ENCODE data around the gene RPIA.
"Not testable (repeated sequence)": the region's sequence is repeated elsewhere in the genome, so short reads cannot be mapped to it uniquely, and the experiment has no call there.

The RPIA gene

DNA sequence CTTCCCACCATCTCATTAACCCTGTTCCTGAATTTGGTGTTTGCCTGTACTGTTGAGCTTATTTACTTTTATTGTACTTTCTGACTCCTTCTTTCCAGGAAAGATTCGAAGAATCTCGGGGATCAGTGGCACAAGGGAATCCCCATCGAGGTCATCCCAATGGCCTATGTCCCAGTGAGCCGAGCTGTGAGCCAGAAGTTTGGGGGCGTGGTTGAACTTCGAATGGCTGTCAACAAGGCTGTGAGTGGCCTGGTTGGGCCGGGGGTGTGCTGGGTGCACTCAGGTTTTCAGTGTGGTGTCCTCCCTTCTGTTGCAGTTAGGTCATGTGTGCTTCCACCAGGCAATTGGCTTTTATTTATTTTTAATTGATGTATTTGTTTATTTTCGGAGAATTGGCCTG is 45.0 kb downstream of the RPIA start:
- DNase-seq: no peak

DNA sequence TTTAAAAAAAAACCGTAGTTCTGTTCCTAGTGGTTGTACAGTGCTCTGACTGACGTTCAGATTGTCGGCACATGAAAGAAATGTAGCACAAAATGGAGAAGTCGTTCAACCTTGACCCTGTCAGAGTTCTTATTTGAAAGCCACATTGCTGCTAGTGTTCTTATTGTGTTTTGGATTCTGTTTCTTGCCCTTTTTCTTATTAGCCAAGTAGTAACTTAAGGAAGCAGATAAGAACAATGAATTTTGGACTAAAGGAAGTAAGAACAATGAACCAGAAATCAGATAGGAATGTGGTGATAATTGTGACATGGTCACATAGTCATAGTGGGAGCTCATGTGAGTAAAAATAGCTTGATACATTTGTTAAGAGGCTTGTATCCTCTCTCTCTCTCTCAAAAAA is 45.9 kb downstream of the RPIA start:
- no peak for DNase-seq

DNA sequence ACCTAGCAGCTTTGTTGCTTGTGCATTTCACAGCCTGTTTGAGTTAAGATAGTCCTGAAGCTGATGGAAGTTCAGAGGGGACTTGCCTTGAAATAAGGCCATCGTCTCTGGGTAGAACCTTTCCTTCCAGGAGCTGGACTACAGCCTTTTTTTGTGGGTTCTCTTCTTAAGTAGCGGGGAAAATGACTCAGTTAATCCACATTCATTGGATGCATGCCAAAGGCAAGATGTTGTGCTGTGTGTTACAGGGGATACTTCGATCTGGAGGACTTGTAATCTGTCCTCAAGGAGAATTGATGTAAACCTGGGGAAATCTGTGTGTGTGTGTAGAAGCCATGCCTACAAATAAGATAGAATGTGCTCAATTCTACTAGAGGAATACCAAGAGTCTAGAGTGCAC is 46.8 kb downstream of the RPIA start:
- no peak for DNase-seq

DNA sequence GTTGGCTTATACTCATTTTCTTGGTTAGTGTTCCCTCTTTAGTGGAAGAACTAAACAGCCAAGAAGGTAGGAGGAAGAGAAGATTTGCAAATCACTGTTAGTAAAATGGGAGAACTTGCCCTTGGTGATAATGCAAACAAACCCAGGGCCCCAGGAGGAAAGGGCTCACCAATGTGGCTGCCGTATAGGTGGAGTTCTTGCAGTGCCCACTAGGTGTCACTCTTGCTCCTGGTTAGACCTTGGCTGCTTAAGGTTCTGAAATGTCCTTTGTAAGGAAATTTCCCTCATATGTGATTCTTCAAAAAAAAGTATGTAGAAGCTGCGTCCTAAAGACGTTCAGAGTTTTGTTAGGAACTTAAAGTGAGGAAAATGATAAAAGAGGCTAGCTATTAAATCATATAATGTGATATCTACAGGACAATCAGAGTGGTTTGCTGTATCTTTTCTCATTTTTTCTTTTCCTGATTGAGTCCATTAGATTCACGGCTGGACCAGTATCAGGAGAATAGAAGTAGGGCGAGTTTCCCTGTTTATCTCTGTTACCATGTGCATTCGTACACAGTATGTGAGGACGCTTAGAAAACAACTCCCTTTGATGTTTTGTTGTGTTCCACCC is 48.6 kb downstream of the RPIA start:
- peak; percentile 72 for DNase-seq

DNA sequence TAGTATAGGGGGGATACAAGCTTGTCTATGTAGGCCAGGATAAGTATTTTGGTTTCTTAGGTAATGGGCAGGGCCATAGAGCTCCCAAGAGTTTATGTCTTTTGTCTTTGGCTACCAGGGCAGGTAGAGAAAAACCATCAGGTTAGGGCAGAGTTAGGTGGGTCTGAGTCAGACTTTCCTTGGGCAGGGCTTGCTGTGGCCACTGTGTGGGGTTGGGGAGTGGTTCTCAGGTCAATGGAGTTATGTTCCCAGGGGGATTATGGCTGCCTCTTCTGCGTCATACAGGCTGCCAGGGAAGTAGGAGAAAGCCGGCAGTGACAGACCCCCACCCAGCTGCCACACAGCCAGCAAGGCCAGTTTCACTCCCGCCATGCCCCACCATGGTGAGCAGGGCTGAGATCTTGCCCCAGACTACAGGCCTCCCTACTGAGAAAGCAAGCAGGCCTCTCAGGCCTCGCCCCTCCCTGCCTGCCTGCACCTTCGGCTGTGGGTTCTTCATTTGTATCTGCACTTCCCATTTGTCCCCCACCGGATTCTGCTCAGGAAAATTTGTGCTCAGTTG is 55.5 kb downstream of the RPIA start:
- DNase-seq: no peak

DNA sequence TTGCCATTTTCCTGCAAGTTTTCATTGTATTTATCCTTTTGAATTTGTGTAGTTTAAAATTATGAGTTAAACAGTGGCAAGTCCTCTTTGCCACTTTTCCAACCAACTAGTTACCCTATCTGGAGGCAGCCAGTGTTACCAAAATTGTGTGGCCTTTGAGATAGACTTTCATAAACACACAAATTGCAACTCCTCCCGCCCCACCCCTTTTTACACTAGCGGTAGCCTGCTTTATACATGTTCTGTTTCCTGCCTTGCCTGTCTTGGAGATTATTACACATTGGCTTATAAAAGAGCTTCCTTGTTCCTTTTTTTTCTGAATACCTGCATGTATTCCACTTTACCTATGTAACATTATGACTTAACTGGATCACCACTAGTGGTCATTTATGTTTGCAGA is 56.5 kb downstream of the RPIA start:
- no peak for DNase-seq

DNA sequence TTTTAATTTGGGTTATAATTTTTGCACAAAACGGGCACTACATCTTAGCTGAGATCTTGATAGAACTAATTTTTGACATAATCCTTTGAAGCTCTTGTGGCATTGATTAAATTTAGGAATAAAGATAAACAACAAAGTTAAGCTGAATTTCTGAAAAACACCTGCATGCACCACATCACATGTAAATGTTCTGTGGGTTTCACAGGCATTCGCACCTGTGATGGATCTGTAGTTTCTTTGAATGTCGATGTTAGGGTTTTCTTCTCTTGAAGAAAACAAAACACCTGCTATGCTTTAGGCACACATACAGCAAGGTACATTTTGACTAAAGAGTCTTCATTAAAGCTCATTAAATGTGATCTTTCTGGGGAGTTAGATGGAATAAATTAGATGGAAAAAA is 60.3 kb downstream of the RPIA start:
- DNase-seq: no peak

DNA sequence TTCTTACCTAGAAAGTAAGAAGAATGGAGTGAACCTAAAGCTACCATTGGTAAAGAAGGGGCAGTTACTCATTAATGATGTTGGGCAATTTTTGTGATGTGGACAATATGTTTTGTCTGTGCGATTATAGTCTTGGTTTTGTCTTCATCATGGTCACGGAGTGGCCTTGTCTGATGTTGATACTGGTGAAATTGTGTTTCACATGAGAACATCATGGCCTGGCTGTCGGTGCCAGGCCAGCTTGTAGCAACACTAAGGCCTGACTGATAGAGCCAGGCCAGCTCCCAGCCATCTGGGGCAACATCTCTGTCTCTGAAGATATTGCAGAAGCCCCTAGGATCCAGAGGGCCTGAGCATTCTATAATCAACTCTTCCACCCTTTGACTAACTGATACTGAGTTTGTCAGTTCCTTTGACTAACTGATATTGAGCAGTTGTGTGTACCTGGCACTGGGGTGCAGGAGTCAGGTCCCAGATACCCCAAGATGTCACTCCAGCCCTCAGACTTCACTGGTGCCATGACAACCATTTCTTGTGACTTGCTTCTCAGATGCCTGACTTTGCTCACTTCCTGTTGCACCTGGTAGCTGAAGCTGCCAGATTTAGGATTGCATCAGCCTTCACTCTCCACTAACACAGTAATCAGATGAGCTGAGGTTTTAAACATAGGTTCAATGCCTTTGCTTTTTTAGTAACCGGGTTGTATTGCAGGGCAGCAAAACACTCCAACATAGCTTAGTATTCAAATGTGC is 62.5 kb downstream of the RPIA start:
- no peak for DNase-seq

DNA sequence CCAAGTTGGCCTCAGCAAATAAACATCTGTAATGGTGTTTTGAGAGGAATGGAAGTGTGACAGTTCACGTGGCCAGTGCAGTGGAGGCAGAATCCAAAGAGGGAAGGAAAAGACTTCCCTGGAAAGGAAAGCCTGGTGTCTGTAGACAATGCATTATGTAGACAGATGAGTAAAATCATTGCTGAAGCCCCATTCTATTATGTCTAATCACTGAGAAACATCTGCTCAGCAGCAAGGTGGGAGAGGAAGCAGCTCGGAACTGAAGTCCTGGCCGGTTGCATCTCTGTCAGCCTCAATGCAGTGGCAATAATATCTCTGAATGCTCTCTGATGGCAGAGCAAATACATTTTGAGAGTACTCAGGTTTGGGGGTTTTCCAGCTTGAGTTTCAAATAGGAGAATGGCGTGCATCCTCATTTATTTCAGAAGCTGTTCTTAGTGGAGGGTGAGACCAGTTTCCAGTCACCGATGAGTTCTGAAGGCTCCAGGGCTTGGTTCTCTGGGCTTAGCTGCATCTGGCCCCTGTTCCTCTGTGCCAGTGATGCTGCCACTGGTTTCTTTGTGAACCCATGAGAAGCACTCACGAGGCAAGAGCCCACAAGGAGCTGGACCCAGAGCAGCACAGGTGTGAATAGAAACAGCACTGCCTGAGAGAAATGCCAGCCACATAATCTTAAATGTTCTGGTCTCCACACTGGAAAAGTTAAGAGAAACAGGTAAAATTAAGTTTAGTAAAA is 63.3 kb downstream of the RPIA start:
- DNase-seq: no peak

DNA sequence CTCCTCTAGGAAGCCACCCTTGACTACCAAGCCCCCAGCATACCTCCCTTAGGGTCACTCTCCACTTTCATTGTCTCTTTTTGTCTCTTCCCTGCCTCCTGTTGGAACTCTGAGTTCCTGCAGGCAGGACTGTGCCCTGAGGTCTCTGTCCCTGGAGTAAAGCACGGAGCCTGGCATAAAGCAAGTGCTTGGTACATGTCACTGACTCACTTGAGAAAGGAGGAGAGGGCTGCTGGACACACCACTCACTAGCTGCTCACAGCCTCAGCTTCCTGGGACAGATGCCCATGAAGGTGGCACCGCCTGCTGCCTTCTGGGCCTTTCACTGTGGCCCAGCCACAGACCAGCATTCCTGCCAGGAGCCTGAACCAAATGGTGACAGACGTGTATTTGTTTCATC is 64.4 kb downstream of the RPIA start:
- no peak for DNase-seq

DNA sequence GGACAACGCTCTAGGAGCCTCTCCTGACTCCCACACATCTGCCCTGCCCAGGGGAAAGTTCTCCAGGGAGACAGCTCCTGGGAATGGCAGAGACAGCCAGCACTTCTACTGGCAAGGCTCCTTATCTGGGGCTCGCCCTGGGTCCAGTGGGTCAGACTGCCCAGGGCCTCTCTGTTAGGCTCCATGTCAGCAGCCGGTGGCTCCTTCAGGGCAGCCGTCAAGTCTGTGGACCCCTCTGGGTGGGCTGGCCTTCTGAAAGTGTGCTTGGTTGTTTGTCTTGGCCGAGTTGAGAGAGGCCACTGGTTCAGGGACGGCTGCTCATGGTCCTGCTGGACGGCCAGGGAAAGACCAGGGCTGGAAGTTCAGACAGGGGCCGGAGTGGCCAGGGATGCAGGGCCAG is 65.6 kb downstream of the RPIA start:
- no peak for DNase-seq

DNA sequence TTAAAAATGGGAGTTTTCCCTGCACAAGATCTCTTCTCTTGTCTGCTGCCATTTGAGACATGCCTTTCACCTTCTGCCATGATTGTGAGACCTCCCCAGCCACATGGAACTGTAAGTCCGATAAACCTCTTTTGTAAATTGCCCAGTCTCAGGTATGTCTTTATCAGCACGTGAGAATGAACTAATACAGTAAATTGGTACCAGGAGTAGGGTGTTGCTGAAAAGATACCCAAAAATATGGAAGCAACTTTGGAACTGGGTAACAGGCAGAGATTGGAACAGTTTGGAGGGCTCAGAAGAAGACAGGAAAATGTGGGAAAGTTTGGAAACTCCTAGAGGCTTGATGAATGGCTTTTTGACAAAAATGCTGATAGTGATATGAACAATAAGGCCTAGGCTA is 67.2 kb downstream of the RPIA start:
- not testable (repeated sequence) for DNase-seq

DNA sequence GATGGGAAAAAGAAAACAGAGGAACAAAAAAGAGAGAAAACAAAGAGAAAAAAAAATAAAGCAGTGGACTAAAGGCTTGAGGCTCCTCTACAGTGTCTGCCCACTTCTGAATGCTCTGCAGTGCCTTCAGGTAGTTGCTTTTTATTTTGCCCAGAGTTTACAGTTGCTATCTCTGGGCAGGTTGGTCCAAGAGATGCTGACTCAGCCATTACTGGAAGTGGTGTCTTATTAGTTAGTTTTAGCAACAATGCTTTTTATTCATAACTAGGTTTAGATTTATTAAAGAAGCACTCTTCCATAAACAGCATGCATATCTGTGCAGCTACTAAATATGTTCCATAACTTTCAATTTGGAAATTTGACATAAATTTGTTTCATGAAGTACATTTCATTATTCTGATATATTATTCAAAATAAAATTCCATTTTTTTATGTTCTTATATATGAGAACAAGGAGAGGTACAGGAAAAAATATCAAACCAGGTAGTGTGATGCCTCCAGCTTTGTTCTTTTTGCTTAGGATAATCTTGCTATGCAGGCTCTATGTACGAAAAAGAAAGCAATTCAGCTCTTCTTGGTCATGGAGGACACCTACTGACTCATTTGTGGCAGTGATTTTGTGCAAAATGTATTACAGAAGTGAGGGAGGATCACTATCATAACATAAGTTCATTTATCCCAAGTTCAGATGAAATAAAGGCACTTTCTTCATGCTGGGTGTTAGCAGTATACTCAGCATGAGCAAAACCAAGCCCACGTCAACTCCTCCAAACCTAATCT is 69.5 kb downstream of the RPIA start:
- no peak for DNase-seq

DNA sequence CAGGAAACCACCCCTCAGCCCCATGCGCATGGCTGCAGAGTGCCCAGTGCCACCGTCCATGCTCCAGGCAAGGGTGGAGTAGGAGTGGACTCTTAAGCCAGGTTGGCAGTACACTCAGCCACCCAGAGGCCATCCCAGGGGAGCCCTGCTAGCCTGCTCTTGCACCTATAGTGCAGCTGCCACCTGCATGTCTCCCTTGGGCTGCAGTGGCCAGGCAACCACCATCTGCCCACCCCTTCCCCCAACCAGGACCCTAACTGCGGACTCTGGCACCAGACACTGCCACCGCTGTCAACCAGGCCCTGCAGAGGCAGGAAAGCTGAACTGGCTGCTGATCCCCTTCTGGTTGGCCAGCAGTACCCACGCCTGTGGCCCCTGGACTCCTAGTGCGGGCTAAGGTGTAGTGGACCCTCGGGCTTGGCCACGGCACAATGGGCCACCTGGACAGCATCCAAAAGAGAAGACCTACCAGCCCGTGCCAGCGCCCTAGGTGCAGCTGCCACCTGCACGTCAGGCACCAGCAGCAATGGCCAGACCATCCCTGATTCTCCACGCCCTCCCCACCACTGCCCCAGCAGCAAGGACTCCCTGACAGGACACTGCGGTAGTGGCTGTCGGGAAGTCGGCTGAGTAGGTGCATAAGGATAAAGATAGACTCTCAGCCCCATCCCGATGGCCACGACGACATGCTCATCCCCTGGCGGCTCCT is 72.8 kb downstream of the RPIA start:
- no peak for DNase-seq

DNA sequence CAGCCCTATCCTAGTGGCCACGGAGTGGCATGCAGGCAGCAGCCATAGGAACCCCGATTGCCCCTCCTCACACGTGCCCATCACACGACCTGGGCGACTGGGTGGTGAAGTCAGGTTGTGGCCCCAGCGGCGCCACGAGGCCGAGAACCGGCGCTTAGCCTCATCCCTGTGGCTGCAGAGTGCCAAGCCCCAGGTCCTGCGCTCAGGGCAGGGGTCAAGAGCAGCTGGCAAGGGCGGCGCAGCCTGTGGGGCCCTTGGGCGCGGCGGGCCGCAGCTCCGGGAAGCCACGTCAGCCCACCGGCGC is 73.3 kb downstream of the RPIA start:
- no peak for DNase-seq

DNA sequence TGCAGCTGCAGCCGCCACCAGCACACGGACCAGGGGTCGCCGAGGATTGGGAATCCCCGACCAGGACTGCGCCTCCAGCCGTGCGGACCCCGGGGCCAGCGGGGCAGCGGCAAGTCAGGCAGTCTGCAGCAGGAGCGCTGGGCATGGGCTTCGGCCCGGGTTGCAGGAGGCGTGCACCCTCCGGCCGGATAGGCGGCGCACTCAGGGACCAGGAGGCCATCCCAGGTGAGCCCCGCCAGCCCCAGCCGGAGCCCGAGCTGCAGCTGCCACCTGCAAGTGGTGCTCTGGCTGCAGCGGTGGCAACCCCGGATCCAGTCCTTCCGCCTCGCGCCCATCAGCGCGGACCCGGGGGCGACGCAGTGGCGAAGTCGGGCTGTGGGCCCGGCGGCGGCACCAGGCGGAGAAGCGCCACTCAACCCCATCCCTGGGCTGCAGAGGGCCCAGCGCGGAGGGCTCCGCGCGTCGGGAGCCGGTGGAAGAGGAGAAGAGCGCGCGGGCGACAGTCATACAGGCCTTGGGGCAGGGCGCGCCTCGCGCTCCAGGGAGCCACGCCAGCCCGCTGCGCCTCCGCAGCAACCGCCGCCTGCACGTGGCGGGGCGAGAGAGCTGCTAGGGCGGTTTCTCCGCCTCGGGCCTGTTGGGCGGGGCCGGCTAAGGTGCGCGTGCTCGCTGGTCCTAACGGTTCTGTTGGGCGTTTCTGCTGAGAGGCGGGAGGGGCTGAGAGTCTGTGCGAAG is 73.8 kb downstream of the RPIA start:
- DNase-seq: peak; percentile 41

DNA sequence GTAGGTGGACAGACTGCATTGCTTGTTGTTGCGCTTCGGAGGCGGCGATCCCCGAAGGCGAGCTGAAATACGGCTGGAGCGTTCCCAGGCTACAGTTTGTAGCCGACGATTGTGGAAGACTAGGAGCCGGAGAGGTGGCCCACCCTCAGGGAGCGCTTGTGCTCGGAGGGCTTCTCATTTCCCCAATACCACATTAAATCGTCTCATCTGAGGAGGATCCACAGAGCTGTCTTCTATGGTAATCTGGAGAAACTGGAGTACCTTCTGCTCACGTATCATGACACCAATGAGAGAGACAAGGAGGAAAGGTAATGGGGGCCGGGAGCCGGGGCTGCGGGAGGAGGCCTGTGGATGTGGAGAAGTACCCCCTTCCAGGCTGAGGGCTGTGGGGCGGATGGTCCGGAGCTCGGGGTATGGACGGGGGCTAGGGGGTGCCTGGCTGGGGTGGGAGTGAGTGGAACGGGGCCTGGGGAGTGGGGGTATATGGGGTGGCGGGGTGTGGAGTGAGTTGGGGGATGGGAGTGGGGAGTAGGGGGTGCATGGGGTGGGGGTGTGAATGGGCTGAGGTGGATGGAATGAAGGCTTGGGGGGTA is 74.5 kb downstream of the RPIA start:
- DNase-seq: not testable (repeated sequence)

DNA sequence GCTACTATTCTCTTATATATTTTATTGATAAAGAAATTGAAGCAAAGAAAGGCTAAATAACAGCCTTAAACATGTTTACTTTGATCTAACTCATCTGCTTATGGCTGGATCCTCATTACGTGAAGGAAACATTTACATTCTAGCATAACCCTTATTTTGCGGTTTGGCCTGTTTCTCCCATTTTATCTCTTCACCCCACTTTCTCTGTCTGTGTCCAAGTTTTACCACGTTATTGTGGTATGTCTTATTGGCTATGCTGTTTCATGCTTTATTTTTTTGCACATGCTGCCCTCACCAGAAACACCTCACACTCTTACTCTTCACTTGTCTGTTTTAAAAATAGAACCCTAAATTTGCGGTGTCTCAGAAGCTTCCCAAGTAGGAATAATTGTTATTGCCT is 78.5 kb downstream of the RPIA start:
- DNase-seq: no peak

DNA sequence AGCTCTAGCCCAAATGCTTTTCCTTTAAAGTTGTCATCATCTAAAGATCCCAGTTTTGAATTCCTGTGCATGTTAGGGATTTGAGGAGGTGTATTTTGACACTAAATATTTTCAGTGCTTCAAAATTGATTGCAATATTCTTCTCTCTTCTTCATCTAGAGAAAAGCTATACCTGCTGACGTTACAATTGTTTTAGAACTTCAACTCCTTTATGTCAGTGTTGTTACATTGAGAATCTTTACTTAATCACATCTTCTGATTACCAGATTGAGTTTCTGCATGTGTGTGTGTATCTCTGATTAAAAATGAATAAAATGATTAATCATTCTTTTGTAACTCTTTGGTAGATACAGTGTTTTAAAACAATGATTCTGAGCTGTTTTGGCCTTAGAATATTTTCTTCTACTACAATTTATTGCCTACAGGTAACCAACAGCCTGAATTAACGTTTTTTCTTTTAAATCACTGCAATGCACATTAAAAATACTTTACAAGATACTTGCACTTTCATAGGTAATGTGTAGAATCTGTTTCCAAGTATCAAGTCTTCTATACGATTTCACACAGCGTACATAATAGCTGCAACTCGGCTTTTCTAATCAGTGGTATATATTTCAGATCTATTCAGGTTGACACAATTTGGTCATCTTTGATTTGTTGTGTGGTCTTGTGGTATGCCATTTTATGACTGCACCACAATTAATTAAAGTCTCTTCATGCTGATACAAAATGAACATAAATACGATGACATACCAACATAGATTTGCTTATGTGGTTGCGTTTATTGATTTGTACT is 82.0 kb downstream of the RPIA start:
- DNase-seq: not testable (repeated sequence)

DNA sequence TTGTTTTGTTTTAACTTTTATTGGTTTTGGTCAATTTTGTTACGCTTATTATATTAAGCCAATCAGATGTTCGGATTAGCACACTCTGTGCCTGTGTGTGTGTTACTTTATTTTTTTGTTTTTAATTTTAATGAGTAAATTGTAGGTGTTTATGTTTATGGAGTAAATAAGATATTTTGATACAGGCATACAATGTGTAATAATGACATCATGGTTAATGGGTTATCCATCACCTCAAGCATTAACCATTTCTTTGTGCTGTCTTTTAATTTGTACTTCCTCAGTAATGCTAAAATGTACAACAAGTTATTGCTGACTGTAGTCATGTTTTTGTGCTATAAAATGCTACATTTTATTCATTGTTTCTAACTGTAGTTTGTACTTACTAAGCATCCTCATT is 97.7 kb downstream of the RPIA start:
- not testable (repeated sequence) for DNase-seq

DNA sequence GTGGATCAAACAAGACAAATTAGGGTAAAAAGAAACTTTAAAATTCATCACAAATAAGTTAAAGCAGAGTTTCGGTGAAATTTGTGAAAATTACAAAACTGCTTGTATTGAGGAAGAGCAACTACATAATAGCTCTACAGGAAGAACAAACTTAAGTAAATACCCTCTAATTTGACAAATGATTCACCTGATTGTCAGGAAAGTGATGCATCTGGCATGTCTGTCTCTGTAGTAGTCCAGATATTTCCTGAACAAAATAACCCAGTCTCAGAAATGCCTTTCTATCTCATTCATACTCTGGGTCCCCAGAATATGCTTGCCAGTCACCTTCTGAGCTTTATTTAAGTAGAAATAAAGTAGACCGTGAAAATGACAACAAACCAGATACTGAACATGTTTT is 104.5 kb downstream of the RPIA start:
- DNase-seq: not testable (repeated sequence)

All from activated CD8-positive, alpha-beta memory T cell treated with anti-CD3 and anti-CD28 coated beads, Interleukin-2, amount 50 U/mL, for 4 hours (primary cell).